PC-9 (cell line): ENCODE data around the gene TRIM7.

Source experiments
- CTCF ChIP-seq: fragments of 200-600 bp; sonication (generic); conservative IDR thresholded peaks from 2 replicates; pipeline ENCODE4 v1.6.1; 2017; ENCODE audit warnings: mixed run types, antibody characterized with exemption, mild to moderate bottlenecking, moderate library complexity
- EZH2 ChIP-seq: fragments of 200-600 bp; sonication (generic); IDR thresholded peaks from 2 replicates; pipeline ENCODE4 v1.8.0; 2017; ENCODE audit warnings: antibody characterized with exemption, low read depth

GRCh38 chr5:181236954-181237641 is 32.1 kb upstream of the TRIM7 start:
- TF ChIP-seq EZH2: no peak
- TF ChIP-seq CTCF: no peak
